A673 (cell line): Measurements from ENCODE around the gene TPK1. TPM values are rescaled to one million over a fixed set of nuclear protein-coding genes. Genes with fewer than 3 reads are reported as not detected.

Source experiments
- BruUV-seq: library from RNA; stranded (reverse); fragments of 400-500 nt; replicated peaks from 2 replicates; lab custom pipeline; 2021; lab: Mats Ljungman, UMichigan
- CTCF ChIA-PET: fragments of 300-600 bp; sonication (Branson Sonifier 250); formaldehyde crosslinking; loops from one replicate; lab custom pipeline; 2022; ENCODE audit warnings: antibody characterized with exemption; lab: Charles Lee
- POLR2A ChIA-PET: fragments of 300-600 bp; sonication (Branson Sonifier 250); formaldehyde crosslinking; loops from one replicate; lab custom pipeline; 2022; ENCODE audit warnings: antibody characterized with exemption; ENCODE audit not compliant: low non-redundant PET; lab: Charles Lee
- DNase-seq: peaks from one replicate; pipeline ENCODE4 v3.0.0-alpha.2; 2015; ENCODE audit warnings: low spot score
- H3K27ac ChIP-seq: fragments of 200-600 bp; sonication (generic); 2 replicates; pipeline ENCODE4 v1.5.1; 2016; ENCODE audit warnings: mixed run types, low read depth, mild to moderate bottlenecking, mixed read lengths, antibody characterized with exemption, low read length; ENCODE audit not compliant: poor library complexity, severe bottlenecking
- H3K27me3 ChIP-seq: fragments of 200-600 bp; sonication (generic); replicated peaks from 2 replicates; pipeline ENCODE4 v1.6.1; 2017; ENCODE audit warnings: mixed run types, low read depth, mild to moderate bottlenecking, mixed read lengths, antibody characterized with exemption, low read length; ENCODE audit not compliant: insufficient read depth, poor library complexity
- H3K36me3 ChIP-seq: fragments of 200-600 bp; sonication (generic); 2 replicates; pipeline ENCODE4 v1.6.1; 2016; ENCODE audit warnings: mixed run types, mild to moderate bottlenecking, mixed read lengths, antibody characterized with exemption, low read length; ENCODE audit not compliant: insufficient read depth, poor library complexity, severe bottlenecking
- H3K4me1 ChIP-seq: fragments of 200-600 bp; sonication (generic); 2 replicates; pipeline ENCODE4 v1.6.1; 2017; ENCODE audit warnings: mixed run types, mild to moderate bottlenecking, mixed read lengths, antibody characterized with exemption, low read length; ENCODE audit not compliant: insufficient read depth, poor library complexity, severe bottlenecking
- H3K4me3 ChIP-seq: fragments of 200-600 bp; sonication (generic); 2 replicates; pipeline ENCODE4 v1.5.1; 2016; ENCODE audit warnings: low read depth, mixed run types, mild to moderate bottlenecking, mixed read lengths, low read length; ENCODE audit not compliant: poor library complexity, severe bottlenecking
- H3K9me3 ChIP-seq: fragments of 200-600 bp; sonication (generic); 2 replicates; pipeline ENCODE4 v1.6.1; 2016; ENCODE audit warnings: mixed run types, low read depth, mild to moderate bottlenecking, mixed read lengths, antibody characterized with exemption, low read length; ENCODE audit not compliant: poor library complexity, severe bottlenecking
- CTCF ChIP-seq: fragments of 300-800, 200-600 bp; sonication (generic); conservative IDR thresholded peaks from 2 replicates; pipeline ENCODE4 v1.5.1; 2017; ENCODE audit warnings: low read depth, mild to moderate bottlenecking, antibody characterized with exemption, low read length, moderate library complexity, mixed read lengths
- EZH2 ChIP-seq: fragments of 200-600 bp; sonication (generic); IDR thresholded peaks from 2 replicates; pipeline ENCODE4 v1.6.1; 2017; ENCODE audit warnings: borderline replicate concordance, low read depth, mild to moderate bottlenecking, mixed read lengths, antibody characterized with exemption, low read length; ENCODE audit not compliant: poor library complexity, severe bottlenecking
- intact Hi-C: fragments of 100-400 bp; cut with micrococcal nuclease; formaldehyde crosslinking; loops from one replicate; pipeline ENCODE4 v1.10.0; 2022; ENCODE audit not compliant: unreplicated experiment
- total RNA-seq: library from RNA; stranded (reverse); gene quantifications from 2 replicates; pipeline ENCODE4 v1.2.3, GENCODE V29; 2021

Gene TPK1
- total RNA-seq, 1 experiment from 2014 or later = 3.5 TPM

GRCh38 chr7:144629011-144629410, 206.8 kb downstream of the TPK1 start:
- no peaks in the 10 kb centered on the region for H3K36me3 ChIP-seq
- H3K4me3 ChIP-seq = no peak overlapping the region
- CTCF ChIA-PET = no interaction called here
- POLR2A ChIA-PET = no interaction called here
- no peaks in the 10 kb centered on the region for H3K27me3 ChIP-seq
- H3K9me3 ChIP-seq = no peaks in the 10 kb centered on the region
- no peaks in the 10 kb centered on the region for H3K4me1 ChIP-seq
- H3K27ac ChIP-seq = no peak overlapping the region
- BruUV-seq = no TSS peak
- DNase-seq = peak; percentile 14
- TF ChIP-seq EZH2 = no peak
- no peak for TF ChIP-seq CTCF
- intact Hi-C loops = no loop called here

- Histone ChIP-seq H3K9me3 (no peaks in the 10 kb centered on the region), H3K27ac (no peak overlapping the region), H3K4me3 (no peak overlapping the region), H3K27me3 (no peaks in the 10 kb centered on the region), H3K4me1 (no peaks in the 10 kb centered on the region), H3K36me3 (no peaks in the 10 kb centered on the region)
- CTCF ChIA-PET = no interaction called here
- no TSS peak for BruUV-seq
- intact Hi-C loops = no loop called here
- no peak for TF ChIP-seq CTCF
- TF ChIP-seq EZH2 = no peak
- POLR2A ChIA-PET = no interaction called here
- no peak for DNase-seq
Observed at GRCh38 chr7:144628176-144628575, 207.7 kb downstream of the TPK1 start.

GRCh38 chr7:144622745-144623144, 213.1 kb downstream of the TPK1 start:
- no peak for TF ChIP-seq EZH2
- TF ChIP-seq CTCF = no peak
- intact Hi-C loops = no loop called here
- H3K27ac ChIP-seq = no peak overlapping the region
- no peaks in the 10 kb centered on the region for H3K27me3 ChIP-seq
- ChIA-PET POLR2A (no interaction called here), CTCF (no interaction called here)
- H3K4me1 ChIP-seq = no peaks in the 10 kb centered on the region
- DNase-seq = no peak
- H3K36me3 ChIP-seq = no peaks in the 10 kb centered on the region
- no peaks in the 10 kb centered on the region for H3K9me3 ChIP-seq
- no TSS peak for BruUV-seq
- H3K4me3 ChIP-seq = no peak overlapping the region
